ENCODE results near the gene TUBGCP6.

TUBGCP6 gene

DNA sequence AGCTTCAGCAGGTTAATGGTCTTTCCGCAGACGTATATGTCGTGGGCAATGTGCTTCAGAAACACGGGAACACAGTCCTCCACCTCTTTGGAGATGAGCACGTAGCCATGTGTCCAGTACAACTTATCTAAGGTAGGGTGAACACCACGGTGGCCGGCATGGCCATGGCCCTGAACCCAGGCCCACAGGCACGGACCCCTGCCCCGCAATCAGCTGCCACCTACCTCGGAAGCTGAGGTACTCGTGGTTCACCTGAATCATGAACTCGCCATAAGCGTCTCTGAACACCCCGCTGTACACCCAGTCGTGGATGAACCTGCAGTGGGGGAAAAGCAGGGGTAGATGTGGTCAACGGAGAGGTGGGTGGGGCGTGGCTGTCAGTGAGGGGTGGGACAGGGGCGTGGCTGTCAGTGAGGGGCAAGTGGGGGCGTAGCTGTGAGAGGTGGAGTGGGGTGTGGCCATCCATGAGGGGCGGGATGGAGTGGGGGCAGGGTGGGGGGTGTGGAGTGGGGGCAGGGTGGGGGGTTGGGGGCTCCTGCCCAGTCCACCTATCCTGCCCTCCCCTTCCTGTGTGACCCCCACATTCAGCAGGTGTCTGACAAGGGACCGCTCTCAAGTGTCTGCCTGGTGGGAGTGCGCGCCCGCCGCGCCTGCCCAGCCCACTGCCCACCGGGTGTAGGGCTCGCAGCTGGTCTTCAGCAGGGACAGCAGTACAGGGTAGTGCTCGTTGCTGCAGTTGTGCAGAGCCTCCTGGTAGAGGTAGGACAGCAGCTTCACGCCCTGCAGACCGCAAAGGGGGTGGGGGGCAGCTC is 18.6 kb downstream of the TUBGCP6 start:
- DNase-seq: no peak

DNA sequence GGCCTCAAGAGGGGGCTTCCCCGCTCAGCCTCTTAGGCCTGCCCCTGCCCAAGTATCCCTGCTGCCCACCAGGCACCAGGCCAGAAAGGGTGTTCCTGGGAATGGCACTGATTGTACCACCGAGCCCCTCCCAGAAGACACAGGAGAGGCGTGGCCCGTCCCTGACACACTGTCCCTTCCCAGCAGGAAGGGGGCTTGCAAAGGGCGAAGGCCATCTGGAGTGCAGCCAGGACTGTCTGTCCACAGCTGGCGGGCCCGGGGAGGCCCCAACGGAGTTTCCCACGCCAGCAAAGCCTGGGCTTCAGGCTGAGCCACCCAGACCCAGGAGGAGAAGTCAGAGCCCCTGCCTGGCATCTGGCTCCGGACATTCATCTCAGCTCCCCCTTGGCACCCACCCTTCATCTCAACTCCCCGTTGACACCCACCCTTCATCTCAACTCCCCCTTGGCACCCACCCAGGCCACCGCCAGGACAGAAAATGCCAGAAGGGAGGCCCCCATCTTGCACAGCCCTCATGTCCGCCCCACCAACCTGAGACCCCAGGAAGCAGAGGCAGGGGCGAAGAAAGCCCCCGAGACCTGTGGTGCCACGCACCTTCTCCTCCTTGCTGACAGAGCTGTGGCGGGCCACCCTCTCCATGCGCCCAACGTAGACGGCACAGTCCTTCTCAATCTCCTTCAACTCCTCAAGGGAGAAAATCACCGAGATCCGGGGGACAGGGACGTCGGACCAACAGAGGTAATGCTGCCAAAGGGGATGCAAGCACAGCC is 19.4 kb downstream of the TUBGCP6 start:
- no peak for DNase-seq

DNA sequence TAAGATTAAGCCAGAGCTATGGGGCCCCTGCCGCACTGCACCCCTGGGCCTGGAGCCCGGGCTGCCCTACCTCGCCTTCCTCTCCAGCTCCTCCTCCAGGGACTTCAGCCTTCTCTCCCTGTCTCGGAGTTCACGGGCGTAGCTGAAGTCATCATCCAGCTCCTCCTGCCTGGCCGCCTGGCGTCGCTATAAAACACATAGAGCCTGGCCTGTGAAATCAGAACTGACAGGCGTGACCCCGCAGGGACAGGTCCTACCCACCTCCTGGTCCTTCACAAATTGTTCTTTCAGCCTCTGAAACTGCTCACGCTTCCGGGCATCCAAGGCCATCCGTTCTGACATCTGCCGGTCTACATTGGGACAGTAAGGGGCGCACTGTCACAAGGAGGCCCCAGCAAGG is 20.8 kb downstream of the TUBGCP6 start:
- DNase-seq: no peak

DNA sequence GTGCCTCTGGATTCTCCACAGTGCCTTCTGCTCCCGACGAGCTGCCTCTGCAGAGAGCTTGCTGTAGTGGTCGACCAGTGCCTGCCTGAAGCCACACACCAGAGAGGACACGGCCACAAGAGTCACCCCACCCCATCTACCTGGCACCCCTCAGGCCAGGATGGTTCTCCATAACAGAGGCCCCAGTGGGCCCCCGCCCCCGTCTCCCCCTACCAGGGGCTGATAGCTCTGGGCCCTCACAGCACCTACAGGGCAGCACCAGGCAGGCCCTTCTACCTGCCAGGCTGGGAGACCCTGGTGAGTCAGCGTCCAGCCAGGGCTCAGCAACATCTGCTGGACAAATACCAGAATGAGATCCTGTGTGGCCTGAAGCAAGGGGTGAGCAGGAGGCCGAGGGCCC is 22.3 kb downstream of the TUBGCP6 start:
- DNase-seq: no peak

DNA sequence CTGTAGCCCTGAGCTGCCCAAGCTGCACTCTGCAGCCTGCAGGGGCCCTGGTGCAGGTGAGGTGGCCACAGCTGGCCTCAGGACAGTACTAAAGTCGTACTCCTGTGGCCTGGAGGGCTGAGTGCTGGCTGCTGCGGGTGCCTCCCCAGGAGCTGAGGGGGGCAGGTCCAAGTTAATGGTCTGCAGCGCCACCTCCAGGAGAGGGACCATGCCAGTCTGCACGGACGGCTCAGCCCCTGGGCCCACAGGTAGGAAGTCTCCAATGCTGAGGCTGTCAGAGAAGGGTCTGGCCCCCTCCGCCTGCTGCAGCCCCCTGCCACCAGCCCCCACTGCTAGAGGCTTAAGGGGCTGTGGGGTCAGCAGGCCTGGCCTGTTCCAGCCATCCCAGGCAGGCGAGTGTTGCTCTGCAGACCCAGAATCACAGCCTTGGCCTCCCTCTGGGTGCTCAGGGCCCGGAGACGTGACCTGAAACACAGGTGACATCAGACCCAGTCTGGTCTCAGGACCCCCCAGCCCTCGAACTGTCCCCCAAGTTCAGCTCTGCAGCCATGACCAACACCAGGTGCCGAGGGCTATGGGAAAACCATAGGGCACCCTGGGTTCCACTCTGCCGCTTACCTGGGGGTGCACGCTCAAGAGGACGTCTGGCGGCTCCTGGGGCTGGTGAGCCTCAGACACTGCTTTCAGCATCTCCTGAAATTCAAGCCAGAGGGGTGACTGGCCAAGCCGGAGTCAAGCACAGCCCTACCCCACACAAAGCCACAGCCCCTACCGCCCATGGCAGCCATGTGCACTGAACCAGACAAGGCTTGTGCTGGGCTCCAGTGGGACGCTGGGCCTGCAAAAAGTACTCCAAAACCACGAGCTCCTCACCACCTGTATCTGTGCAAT is 23.2 kb downstream of the TUBGCP6 start:
- no peak for DNase-seq

DNA sequence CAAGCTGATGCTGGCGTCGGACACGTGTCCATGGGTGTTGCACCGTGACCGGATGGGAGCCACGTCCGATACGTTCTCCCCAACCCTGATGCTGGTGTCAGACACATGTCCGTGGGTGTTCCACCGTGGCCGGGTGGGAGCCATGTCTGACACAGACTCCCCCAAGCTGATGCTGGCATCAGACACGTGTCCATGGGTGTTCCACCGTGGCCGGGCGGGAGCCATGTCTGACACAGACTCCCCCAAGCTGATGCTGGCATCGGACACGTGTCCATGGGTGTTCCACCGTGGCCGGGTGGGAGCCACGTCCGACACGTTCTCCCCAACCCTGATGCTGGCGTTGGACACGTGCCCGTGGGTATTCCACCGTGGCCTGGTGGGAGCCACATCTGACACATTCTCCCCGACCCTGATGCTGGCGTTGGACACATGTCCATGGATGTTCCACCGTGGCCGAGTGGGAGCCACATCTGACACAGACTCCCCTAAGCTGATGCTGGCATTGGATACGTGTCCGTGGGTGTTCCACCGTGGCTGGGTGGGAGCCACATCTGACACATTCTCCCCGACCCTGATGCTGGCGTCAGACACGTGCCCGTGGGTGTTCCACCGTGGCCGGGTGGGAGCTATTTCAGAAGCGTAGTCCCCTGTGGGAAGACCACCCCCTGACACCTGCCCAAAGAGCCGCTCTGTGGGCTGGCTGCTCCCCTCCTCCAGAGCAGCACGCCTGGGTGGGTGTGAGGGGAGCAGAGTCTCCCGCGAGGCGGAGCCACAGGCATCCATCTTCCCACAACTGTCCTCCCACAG is 24.0 kb downstream of the TUBGCP6 start:
- DNase-seq: no peak

DNA sequence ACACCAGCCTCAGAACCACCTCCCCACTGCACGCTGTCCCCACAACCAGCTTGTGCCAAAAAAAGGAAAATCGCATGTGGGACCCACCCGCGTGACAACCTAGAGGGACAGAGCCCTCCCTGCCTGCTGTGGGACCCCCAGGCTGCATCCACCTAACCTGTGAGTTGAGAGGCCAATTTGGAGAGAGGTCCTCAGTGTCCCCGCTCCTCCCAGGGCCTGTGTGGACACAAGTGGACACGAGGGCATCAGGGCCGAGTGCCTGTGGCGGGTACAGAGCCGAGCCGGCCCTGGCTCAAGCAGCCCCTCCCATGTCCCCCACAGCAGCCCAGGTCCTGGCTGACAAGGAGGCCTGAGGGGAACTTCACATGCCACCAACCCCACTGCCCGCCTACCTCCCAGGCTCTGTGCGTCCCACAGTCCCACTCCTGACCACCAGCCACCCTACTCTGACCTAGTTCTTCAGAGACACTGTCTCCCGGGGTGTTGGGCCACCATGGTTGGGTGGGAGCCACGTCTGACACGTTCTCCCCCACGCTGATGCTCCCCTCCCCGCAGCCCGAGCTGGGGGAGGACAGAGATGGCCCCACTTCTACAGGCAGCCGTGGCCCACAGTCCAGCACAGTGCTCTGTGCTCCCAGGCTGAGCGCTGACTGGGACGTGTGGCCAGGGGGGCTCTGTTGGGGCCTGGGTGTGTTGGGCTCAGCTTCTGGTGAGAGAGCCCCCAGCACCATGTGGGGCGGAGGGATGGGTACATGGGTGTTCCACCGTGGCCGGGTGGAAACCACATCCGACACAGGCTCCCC is 24.8 kb downstream of the TUBGCP6 start:
- no peak for DNase-seq

DNA sequence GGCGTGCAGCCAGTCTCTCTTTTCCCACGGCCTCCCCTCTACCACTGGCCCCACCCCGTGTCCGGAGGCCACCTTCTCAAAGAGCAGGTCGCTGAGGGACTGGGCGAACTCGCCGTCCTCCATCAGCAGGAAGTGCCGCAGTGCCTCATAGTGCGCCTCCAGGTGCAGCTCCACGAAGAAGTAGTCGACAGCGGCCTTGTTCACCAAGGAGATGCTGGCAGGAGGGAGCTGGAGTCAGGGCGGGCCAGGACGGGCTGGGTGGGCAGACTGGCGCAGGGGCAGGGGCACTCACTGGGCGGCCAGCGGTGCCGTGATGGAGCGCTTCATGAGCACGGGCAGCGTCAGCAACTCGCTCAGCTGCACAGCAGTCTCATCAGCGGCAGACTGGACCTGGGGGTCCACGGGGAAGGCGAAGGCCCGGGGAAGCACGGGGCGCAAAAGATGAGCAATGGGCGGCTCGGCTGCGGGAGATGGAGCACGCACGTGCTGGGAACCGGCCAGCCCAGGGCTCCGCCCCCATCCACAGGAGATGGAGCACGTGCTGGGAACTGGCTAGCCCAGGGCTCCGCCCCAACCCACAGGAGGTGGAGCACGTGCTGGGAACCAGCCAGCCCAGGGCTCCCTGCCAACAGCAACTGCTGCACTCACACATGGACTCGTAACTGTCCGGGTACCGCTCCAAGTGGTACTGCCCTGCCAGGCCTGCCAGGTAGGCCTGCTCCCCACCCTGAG is 25.7 kb downstream of the TUBGCP6 start:
- DNase-seq: no peak

DNA sequence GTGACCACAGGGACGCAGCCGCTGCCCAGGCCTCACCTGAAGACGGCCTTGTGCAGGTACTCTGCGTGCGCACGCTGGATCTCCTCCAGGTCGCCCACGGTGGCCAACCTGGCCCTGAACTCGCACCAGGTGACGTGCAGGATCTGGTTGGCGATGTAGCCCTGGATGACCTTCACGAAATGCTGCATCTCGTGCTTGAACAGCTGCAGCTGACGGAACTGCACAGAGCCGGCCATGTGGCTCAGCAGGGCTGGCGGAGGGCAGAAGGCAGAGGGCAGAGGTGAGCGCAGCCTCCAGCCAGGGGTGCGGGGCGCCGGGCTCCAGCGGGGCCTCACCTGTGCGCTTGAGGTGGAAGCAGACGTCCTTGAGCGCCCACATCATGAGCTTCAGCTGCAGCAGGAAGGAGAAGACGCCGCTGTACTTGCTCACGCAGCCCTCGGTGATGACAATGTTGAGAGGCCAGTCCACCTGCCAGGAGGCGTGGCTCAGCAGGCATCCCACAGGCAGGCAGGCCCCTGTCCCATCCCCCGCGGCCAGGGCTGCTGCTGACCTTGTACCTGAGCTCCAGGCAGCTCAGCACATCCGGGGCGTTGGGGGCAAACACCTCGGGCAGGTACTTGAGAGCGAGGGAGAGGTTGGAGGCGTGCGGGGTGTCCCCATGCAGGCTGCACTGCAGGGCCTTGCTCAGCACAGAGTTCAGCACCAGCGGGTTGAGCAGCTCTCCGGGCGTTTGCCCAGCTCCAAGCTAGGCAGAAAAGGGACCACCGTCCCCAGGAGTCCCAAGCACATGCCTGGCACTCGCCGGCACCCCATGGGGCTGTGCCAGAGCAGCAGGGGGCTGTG is 26.4 kb downstream of the TUBGCP6 start:
- DNase-seq: no peak

DNA sequence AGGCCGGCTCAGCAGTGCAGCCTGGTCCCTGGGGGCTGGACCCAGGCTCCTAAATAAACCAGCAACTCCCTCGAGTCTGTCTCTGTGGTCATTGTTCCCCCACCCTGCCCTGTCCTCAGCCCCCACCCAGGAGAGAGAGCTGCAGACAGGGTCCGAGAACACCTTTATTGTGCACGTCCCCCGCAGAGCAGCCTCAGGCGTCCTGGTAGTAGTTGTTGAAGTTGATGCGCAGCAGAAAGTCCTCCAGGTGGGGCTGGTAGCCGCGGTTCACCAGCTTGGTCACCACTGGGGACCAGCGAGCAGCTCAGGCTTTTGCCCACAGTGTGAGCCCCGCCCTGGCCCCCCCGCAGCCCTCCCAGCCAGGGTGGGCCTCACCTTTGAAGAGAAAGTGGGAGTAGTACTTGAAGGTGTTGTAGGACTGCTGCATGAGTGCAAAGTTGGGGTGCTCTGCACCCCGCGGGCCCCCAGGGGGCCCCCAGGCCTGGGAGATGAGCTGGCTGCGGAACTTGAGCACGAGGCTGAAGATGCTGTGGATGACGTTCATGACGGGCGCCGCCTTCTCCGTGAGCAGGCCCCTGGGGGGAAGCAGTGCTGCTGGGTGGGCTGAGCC is 27.2 kb downstream of the TUBGCP6 start:
- DNase-seq: no peak

DNA sequence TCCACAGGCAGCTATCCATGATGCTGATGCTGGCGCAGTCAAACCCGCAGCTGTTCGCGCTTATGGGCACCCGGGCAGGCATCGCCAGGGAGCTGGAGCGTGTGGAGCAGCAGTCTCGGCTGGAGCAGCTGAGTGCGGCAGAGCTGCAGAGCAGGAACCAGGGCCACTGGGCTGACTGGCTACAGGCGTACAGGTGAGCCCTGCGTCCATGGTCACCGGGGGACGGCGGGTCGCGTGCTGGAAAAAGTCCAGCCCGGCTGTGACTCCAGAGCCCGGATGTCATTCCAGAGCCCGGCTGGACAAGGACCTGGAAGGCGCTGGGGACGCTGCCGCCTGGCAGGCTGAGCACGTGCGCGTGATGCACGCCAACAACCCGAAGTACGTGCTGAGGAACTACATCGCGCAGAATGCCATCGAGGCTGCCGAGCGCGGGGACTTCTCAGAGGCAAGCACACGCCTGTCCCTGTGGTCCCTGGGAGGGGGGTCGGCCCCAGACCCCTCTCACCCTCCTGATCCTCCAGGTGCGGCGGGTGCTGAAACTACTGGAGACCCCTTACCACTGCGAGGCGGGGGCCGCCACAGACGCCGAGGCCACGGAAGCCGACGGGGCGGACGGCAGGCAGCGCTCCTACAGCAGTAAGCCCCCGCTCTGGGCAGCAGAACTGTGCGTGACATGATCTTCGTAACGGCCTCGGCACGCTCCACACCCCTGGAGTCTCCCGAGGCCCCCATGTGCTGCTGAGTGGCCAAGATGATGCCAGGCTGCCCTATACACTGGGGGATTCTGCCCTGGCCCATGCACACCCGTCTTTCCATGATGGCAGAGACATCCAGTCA is 27.9 kb downstream of the TUBGCP6 start:
- no peak for DNase-seq

DNA sequence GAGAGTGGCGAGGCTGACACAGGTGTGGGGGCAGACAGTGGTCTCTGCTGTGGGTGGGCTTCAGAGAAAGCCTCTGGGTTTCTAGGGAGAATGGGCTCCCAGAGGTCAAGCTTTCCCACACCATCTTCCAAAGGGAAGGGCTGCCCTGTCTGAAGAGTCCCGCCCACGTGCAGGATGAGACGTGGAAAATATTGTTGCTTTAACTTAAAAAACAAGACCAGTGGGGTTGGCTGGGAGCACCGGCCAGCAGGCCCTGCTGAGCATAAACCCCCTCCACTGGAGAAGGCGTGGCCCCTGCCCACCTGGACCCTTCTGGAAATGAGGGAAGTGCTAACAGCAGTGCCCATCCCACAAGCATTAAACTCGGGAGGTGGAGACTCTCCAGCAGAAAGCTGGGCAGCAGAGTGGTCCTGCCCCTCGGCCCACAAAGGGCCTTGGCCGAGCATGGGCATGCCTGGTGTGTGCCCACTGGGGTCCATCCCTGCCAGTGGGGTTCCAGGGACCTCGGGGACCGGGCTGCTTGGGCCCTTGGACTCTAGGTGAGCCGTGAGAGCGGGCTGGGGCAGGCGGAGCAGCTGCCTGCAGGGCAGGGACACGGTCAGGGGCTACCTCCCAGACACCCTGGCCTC is 28.7 kb downstream of the TUBGCP6 start:
- no peak for DNase-seq

DNA sequence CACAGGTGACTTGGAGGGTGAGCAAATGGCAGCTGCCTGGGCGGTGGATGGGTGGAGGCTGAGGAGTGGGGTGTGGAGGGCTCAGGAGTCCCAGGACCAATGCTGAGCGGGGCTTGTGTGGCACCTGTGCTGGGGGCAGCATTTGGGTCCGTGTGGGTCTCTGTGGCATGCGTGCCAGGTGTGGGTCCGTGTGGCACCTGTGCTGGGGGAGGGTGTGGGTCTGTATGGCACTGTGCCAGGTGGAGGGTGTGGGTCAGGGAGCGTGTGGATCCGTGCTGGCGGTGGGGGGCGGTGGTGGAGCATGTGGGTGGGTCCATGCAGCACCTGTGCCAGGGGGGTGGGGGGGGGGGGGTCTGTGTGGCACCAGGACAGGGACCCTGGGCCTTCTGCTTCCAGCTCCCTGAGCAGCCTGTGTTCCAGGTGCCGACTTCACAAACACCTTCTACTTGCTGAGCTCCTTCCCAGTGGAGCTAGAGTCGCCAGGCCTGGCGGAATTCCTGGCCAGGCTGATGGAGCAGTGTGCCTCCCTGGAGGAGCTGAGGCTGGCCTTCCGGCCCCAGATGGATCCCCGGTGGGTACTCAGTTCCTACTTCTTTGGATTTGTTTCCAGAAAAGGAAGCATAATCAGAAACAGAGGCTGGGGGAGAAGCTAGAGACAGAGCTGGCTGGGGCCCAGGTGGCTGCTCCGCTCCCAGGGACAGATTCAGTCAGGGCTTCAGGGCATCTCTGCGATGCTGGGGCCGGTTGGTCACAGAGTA is 29.3 kb downstream of the TUBGCP6 start:
- no peak for DNase-seq

DNA sequence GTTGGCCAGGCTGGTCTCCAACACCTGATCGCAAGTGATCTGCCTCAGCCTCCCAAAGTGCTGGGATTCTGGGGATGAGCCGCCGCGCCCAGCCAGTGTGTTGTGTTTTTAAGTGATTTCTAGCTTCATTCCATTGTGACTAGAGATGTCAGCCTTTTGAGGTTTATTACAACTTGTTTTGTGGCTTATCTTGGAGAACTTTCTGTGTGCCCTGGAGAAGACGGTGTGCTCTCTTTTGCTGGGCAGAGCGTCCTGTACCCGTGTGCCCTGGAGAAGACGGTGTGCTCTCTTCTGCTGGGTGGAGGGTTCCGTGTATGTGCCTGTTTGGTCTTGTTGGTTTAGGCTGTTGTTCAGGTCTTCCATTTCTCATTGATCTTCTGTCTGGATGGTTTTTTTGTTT is 31.6 kb downstream of the TUBGCP6 start:
- DNase-seq: no peak

DNA sequence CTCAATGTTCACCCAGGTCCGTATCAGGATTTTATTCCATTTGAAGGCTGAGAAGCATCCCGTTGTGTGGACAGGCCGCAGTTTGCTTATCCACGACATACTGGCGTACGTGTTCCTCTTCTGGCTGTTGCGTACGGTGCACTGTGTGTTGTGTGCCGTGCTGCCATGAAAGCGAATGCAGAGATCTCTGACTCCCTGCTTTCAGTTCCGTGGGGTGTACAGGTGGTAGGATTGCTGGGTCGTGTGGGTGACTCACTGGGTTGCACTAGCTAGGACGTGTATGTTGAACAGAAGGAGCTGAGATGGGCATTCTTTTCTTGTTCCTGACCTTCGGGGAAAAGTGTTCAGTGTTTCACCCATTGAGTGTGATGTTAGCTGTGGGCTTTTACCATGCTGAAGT is 33.7 kb downstream of the TUBGCP6 start:
- DNase-seq: no peak

DNA sequence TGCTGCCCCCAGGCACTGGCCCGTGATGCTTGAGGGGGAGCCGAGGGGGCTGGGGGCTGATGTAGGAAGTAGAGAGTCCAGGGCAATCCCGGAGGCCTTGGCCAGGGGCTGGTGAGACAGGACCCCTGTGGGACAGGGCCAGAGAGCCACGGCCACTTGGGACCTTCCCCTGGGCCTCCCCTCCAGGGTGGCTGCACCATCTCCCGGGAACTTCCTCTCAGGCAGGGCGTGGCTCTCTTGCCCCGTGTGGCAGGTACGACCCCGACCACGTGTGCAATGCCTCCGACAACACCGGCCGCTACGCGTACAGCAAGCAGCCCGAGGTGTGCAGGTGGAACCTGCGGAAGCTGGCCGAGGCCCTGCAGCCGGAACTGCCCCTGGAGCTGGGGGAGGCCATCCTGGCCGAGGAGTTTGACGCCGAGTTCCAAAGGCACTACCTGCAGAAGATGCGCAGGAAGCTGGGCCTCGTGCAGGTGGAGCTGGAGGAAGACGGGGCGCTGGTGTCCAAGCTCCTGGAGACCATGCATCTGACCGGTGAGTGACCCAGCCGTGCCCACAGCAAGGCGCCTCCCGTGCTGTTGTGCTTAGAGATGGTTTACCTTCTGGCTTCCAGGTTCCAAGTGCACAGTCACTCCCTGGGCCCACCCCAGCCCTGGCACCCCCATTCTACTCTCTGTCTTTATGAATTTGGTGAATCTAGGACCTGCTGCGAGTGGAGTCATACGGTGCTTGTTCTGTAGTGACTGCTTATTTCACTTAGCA is 34.3 kb downstream of the TUBGCP6 start:
- DNase-seq: no peak
